Measurements from ENCODE around the gene SOWAHA. TPM values are rescaled to one million over a fixed set of nuclear protein-coding genes. Genes with fewer than 3 reads are reported as not detected.

The SOWAHA gene
- polyA plus RNA-seq, 1 donor from 2014 or later: 23.4 TPM

DNA sequence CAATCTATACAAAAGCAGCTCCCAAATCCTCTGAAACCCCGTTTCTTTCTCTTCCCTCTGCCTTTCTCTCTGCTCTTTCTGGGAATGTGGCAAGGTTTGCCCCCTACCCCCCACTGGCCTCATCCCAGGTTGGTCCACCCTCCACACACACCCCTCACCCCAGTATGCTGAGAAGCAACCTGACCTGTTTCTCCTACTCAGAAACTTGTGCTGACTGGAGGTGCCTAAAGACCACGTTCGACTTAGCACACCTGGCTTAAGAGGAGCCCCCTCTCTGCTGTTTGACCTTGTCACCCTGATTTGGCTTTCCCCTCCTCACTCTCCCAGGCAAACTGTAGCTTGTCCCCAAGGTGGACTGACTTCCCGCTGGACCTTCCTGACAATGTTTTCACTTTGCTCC is 35.0 kb upstream of the SOWAHA start:
- H3K4me2 ChIP-seq (ENCODE audit: low read length): no peak overlapping the region
- H3K27ac ChIP-seq (ENCODE audit: low read length): no peak overlapping the region
- no peaks in the 10 kb centered on the region for H3K9me2 ChIP-seq (ENCODE audit: insufficient read depth, low read length)
- no peak overlapping the region for H3K9ac ChIP-seq (ENCODE audit: low read length)
- no peak overlapping the region for H2AFZ ChIP-seq (ENCODE audit: low read depth, low read length)
- H3K4me3 ChIP-seq (ENCODE audit: low read length): no peak overlapping the region
- H3K27me3 ChIP-seq (ENCODE audit: insufficient read depth, low read depth, low read length): peaks cover 8% of the 10 kb centered on the region
- H3F3A ChIP-seq (ENCODE audit: insufficient read depth, low read length, poor library complexity, severe bottlenecking): no peaks in the 10 kb centered on the region
- no peaks in the 10 kb centered on the region for H4K20me1 ChIP-seq (ENCODE audit: insufficient read depth)
- TF ChIP-seq EZH2 (IDR thresholded peaks at IDR 0.05; ENCODE audit: borderline replicate concordance, insufficient read depth, low read length, poor library complexity, severe bottlenecking) (no peak), TAF1 (IDR thresholded peaks at IDR 0.05; ENCODE audit: low read depth) (no peak), POLR2AphosphoS5 (IDR thresholded peaks at IDR 0.05) (no peak), EP300 (conservative IDR thresholded peaks at IDR 0.05; ENCODE audit: poor library complexity, severe bottlenecking) (no peak), RAD21 (conservative IDR thresholded peaks at IDR 0.05) (no peak), SMC3 (conservative IDR thresholded peaks at IDR 0.05; ENCODE audit: poor library complexity) (no peak), MXI1 (conservative IDR thresholded peaks at IDR 0.05; ENCODE audit: poor library complexity, severe bottlenecking) (no peak)
- TF ChIP-seq, protein P1, sequence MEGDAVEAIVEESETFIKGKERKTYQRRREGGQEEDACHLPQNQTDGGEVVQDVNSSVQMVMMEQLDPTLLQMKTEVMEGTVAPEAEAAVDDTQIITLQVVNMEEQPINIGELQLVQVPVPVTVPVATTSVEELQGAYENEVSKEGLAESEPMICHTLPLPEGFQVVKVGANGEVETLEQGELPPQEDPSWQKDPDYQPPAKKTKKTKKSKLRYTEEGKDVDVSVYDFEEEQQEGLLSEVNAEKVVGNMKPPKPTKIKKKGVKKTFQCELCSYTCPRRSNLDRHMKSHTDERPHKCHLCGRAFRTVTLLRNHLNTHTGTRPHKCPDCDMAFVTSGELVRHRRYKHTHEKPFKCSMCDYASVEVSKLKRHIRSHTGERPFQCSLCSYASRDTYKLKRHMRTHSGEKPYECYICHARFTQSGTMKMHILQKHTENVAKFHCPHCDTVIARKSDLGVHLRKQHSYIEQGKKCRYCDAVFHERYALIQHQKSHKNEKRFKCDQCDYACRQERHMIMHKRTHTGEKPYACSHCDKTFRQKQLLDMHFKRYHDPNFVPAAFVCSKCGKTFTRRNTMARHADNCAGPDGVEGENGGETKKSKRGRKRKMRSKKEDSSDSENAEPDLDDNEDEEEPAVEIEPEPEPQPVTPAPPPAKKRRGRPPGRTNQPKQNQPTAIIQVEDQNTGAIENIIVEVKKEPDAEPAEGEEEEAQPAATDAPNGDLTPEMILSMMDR (IDR thresholded peaks at IDR 0.05; ENCODE audit: poor library complexity, severe bottlenecking): no peak
- TF ChIP-seq, protein P2, sequence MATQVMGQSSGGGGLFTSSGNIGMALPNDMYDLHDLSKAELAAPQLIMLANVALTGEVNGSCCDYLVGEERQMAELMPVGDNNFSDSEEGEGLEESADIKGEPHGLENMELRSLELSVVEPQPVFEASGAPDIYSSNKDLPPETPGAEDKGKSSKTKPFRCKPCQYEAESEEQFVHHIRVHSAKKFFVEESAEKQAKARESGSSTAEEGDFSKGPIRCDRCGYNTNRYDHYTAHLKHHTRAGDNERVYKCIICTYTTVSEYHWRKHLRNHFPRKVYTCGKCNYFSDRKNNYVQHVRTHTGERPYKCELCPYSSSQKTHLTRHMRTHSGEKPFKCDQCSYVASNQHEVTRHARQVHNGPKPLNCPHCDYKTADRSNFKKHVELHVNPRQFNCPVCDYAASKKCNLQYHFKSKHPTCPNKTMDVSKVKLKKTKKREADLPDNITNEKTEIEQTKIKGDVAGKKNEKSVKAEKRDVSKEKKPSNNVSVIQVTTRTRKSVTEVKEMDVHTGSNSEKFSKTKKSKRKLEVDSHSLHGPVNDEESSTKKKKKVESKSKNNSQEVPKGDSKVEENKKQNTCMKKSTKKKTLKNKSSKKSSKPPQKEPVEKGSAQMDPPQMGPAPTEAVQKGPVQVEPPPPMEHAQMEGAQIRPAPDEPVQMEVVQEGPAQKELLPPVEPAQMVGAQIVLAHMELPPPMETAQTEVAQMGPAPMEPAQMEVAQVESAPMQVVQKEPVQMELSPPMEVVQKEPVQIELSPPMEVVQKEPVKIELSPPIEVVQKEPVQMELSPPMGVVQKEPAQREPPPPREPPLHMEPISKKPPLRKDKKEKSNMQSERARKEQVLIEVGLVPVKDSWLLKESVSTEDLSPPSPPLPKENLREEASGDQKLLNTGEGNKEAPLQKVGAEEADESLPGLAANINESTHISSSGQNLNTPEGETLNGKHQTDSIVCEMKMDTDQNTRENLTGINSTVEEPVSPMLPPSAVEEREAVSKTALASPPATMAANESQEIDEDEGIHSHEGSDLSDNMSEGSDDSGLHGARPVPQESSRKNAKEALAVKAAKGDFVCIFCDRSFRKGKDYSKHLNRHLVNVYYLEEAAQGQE (IDR thresholded peaks at IDR 0.05; ENCODE audit: borderline replicate concordance): no peak
- no peaks in the 10 kb centered on the region for H3K9me3 ChIP-seq (ENCODE audit: low read length)
- peaks cover 21% of the 10 kb centered on the region for H3K79me2 ChIP-seq (replicated peaks; ENCODE audit: insufficient read depth, low read length)
- H3K36me3 ChIP-seq (ENCODE audit: insufficient read depth, low read length): no peaks in the 10 kb centered on the region

DNA sequence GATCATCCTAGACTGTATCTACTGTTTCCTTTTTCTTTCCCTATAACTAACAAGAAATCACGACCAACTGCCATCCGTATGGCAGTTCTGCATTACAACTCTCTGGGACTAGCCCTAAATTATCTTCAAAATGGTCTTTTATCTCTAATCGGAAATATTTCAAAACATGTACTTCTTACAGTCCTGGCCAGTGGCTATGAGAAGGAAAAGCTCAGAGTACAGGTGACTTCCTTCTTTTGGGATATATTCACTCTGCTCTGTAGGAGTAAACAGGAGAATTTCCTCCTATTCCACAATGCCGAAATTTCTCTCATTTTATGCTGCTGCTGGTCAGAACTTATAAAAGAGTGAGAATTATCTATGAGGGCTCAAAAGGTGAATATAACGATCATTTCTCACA is 34.2 kb upstream of the SOWAHA start:
- no peaks in the 10 kb centered on the region for H3K9me2 ChIP-seq (ENCODE audit: insufficient read depth, low read length)
- no peak overlapping the region for H3K9ac ChIP-seq (ENCODE audit: low read length)
- no peak overlapping the region for H3K27ac ChIP-seq (ENCODE audit: low read length)
- no peaks in the 10 kb centered on the region for H3K9me3 ChIP-seq (ENCODE audit: low read length)
- peaks cover 8% of the 10 kb centered on the region for H3K27me3 ChIP-seq (ENCODE audit: insufficient read depth, low read depth, low read length)
- no peak for TF ChIP-seq SMC3 (conservative IDR thresholded peaks at IDR 0.05; ENCODE audit: poor library complexity)
- no peak for TF ChIP-seq POLR2AphosphoS5 (IDR thresholded peaks at IDR 0.05)
- no peak for TF ChIP-seq TAF1 (IDR thresholded peaks at IDR 0.05; ENCODE audit: low read depth)
- TF ChIP-seq EZH2 (IDR thresholded peaks at IDR 0.05; ENCODE audit: borderline replicate concordance, insufficient read depth, low read length, poor library complexity, severe bottlenecking): no peak
- TF ChIP-seq, protein P1 (IDR thresholded peaks at IDR 0.05; ENCODE audit: poor library complexity, severe bottlenecking): no peak
- TF ChIP-seq EP300 (conservative IDR thresholded peaks at IDR 0.05; ENCODE audit: poor library complexity, severe bottlenecking): no peak
- no peak for TF ChIP-seq MXI1 (conservative IDR thresholded peaks at IDR 0.05; ENCODE audit: poor library complexity, severe bottlenecking)
- TF ChIP-seq, protein P2 (IDR thresholded peaks at IDR 0.05; ENCODE audit: borderline replicate concordance): no peak
- no peak for TF ChIP-seq RAD21 (conservative IDR thresholded peaks at IDR 0.05)
- H3F3A ChIP-seq (ENCODE audit: insufficient read depth, low read length, poor library complexity, severe bottlenecking): no peaks in the 10 kb centered on the region
- no peaks in the 10 kb centered on the region for H3K36me3 ChIP-seq (ENCODE audit: insufficient read depth, low read length)
- no peak overlapping the region for H2AFZ ChIP-seq (ENCODE audit: low read depth, low read length)
- no peaks in the 10 kb centered on the region for H4K20me1 ChIP-seq (ENCODE audit: insufficient read depth)
- H3K4me3 ChIP-seq (ENCODE audit: low read length): no peak overlapping the region
- H3K79me2 ChIP-seq (replicated peaks; ENCODE audit: insufficient read depth, low read length): peaks cover 21% of the 10 kb centered on the region
- H3K4me2 ChIP-seq (ENCODE audit: low read length): no peak overlapping the region

Measured in neural cell (in vitro differentiated cells).